Testis (tissue), 3 donors: ENCODE measurements around the gene TNFSF4. TPM values are rescaled to one million over a fixed set of nuclear protein-coding genes. Genes with fewer than 3 reads are reported as not detected.
"Not testable (repeated sequence)": the region's sequence is repeated elsewhere in the genome, so short reads cannot be mapped to it uniquely, and the experiment has no call there.

ENCODE experiments used
- DNase-seq: peaks from one replicate; pipeline ENCODE4 v3.0.0-alpha.2; 2019
- H3K27ac ChIP-seq, 2 donors: fragments of 200-600 bp; sonication (generic); one replicate each; pipeline ENCODE4 v1.5.1; 2019
- H3K27me3 ChIP-seq: fragments of 200-600 bp; sonication (generic); one replicate; pipeline ENCODE4 v1.5.1; 2019
- H3K36me3 ChIP-seq: fragments of 200-600 bp; sonication (generic); one replicate; pipeline ENCODE4 v1.5.1; 2017; ENCODE audit warnings: low read depth; ENCODE audit errors: missing control alignments
- H3K4me1 ChIP-seq: fragments of 200-600 bp; sonication (generic); one replicate; pipeline ENCODE4 v1.5.1; 2019
- H3K4me3 ChIP-seq, 2 donors: fragments of 200-600 bp; sonication (generic); one replicate each; pipeline ENCODE4 v1.5.1; 2017 to 2019
- H3K9me3 ChIP-seq: fragments of 200-600 bp; sonication (generic); one replicate; pipeline ENCODE4 v1.5.1; 2017
- CTCF ChIP-seq, 3 experiments: fragments of 450-650 bp in 2 of 3; fragments of 200-600 bp in 1 of 3; sonication (generic) in 1 of 3; IDR thresholded peaks; one replicate each; pipeline ENCODE4 v1.5.1; 2016 to 2019; ENCODE audit warnings: antibody characterized with exemption in 3 of 3, mild to moderate bottlenecking in 2 of 3, moderate library complexity in 1 of 3
- POLR2A ChIP-seq: fragments of 450-650 bp; IDR thresholded peaks from one replicate; pipeline ENCODE4 v1.6.1; 2017; ENCODE audit warnings: antibody characterized with exemption, mild to moderate bottlenecking, moderate library complexity
- WGBS, 2 donors: methylation state at CpG; one replicate each; pipeline ENCODE4 v1.1.5; 2018; 5-methylcytosine and 5-hydroxymethylcytosine counted together
- intact Hi-C: fragments of 100-400 bp; cut with DNase I; formaldehyde crosslinking; loops from one replicate; pipeline ENCODE4 v1.15.1; 2023; ENCODE audit warnings: low total_unique reads
- polyA plus RNA-seq: library from polyadenylated mRNA; stranded (reverse); fragments of 350-450 nt; fragmentation: Illumina TruSeq; extraction: RNeasy Lipid Tissue Mini Kit (QIAGEN cat#74804); gene quantifications from one replicate; pipeline ENCODE4 v1.2.3, GENCODE V29; 2014; ENCODE audit warnings: low read depth, low replicate concordance; ENCODE audit not compliant: insufficient read depth
- total RNA-seq, 2 donors: library from RNA; depleted of rRNA; stranded (reverse); fragments of >200 nt; gene quantifications; one replicate each; pipeline ENCODE4 v1.2.3, GENCODE V29; 2016

The TNFSF4 gene
- total and polyA plus RNA-seq, 3 donors from 2014 or later = 11.2 to 17.6 (median 11.5) TPM

GRCh38 chr1:173162601-173163000, 44.5 kb downstream of the TNFSF4 start:
- Histone ChIP-seq H3K4me3 (no peak overlapping the region), H3K9me3 (no peaks in the 10 kb centered on the region), H3K27ac (no peak overlapping the region), H3K27me3 (no peaks in the 10 kb centered on the region), H3K4me1 (no peaks in the 10 kb centered on the region), H3K36me3 (no peaks in the 10 kb centered on the region)
- intact Hi-C loops = no loop called here
- DNase-seq = no peak
- no peak for TF ChIP-seq POLR2A
- TF ChIP-seq CTCF (IDR thresholded peaks at IDR 0.05) = no peak
- WGBS, 2 donors = 92 to 95% methylated on average over 1 of the region's 1 CpG

- intact Hi-C loops = no loop called here
- 87 to 92% methylated on average over 3 of the region's 3 CpGs for WGBS, 2 donors
- Histone ChIP-seq H3K27me3 (no peaks in the 10 kb centered on the region), H3K4me3 (no peak overlapping the region), H3K4me1 (no peaks in the 10 kb centered on the region), H3K27ac (no peak overlapping the region), H3K36me3 (no peaks in the 10 kb centered on the region), H3K9me3 (no peaks in the 10 kb centered on the region)
- no peak for DNase-seq
- TF ChIP-seq POLR2A (no peak), CTCF (IDR thresholded peaks at IDR 0.05) (no peak)
These were observed 45.5 kb downstream of the TNFSF4 start for GRCh38 chr1:173161510-173162221.

- WGBS, 2 donors = 93 to 96% methylated on average over 9 of the region's 9 CpGs
- H3K9me3 ChIP-seq, H3K36me3 ChIP-seq, H3K4me1 ChIP-seq, intact Hi-C loops, H3K27ac ChIP-seq, DNase-seq, H3K4me3 ChIP-seq, H3K27me3 ChIP-seq: not testable (repeated sequence)
These were observed 53.2 kb downstream of the TNFSF4 start for GRCh38 chr1:173153964-173154363.

- no peak overlapping the region for H3K27ac ChIP-seq
- 94 to 98% methylated on average over 4 of the region's 4 CpGs for WGBS, 2 donors
- no peaks in the 10 kb centered on the region for H3K36me3 ChIP-seq
- H3K27me3 ChIP-seq = no peaks in the 10 kb centered on the region
- H3K4me1 ChIP-seq = no peaks in the 10 kb centered on the region
- intact Hi-C loops = no loop called here
- no peak for TF ChIP-seq POLR2A
- TF ChIP-seq CTCF (IDR thresholded peaks at IDR 0.05) = no peak
- DNase-seq = no peak
- no peaks in the 10 kb centered on the region for H3K9me3 ChIP-seq
- no peak overlapping the region for H3K4me3 ChIP-seq
These were observed 53.6 kb downstream of the TNFSF4 start for GRCh38 chr1:173153503-173153902.

GRCh38 chr1:173152598-173152997, 54.5 kb downstream of the TNFSF4 start:
- Histone ChIP-seq H3K4me3 (no peak overlapping the region), H3K36me3 (no peaks in the 10 kb centered on the region), H3K27me3 (no peaks in the 10 kb centered on the region), H3K27ac (no peak overlapping the region), H3K9me3 (no peaks in the 10 kb centered on the region), H3K4me1 (no peaks in the 10 kb centered on the region)
- no peak for DNase-seq
- intact Hi-C loops = no loop called here
- no peak for TF ChIP-seq CTCF (IDR thresholded peaks at IDR 0.05)
- no peak for TF ChIP-seq POLR2A
- 79 to 87% methylated on average over 2 of the region's 2 CpGs for WGBS, 2 donors
